Measurements from ENCODE around the gene CBFA2T2.
"Not testable (repeated sequence)": the region's sequence is repeated elsewhere in the genome, so short reads cannot be mapped to it uniquely, and the experiment has no call there.

The CBFA2T2 gene

GRCh38 chr20:33470457-33470856 lies 19.4 kb upstream of the CBFA2T2 start:
- no peak for DNase-seq

- no peak for DNase-seq
Measured at GRCh38 chr20:33470866-33471265, 19.0 kb upstream of the CBFA2T2 start.

GRCh38 chr20:33472868-33473435 lies 16.9 kb upstream of the CBFA2T2 start:
- no peak for DNase-seq

- DNase-seq: peak in 1 of 56 donors; percentile 2
Measured at GRCh38 chr20:33474097-33474873, 15.6 kb upstream of the CBFA2T2 start.

- no peak for DNase-seq
Measured at GRCh38 chr20:33474963-33475362, 14.9 kb upstream of the CBFA2T2 start.

- peak in 20 of 56 donors; percentile 2 to 46 (median 12) for DNase-seq
Measured at GRCh38 chr20:33475381-33476152, 14.3 kb upstream of the CBFA2T2 start.

- no peak for DNase-seq
Measured at GRCh38 chr20:33477386-33478234, 12.3 kb upstream of the CBFA2T2 start.

GRCh38 chr20:33480048-33480447 lies 9.8 kb upstream of the CBFA2T2 start:
- DNase-seq: no peak

GRCh38 chr20:33481431-33481941 lies 8.4 kb upstream of the CBFA2T2 start:
- DNase-seq: no peak

- no peak for DNase-seq
Measured at GRCh38 chr20:33482581-33482980, 7.3 kb upstream of the CBFA2T2 start.

- DNase-seq: not testable (repeated sequence)
Measured at GRCh38 chr20:33483186-33483585, 6.7 kb upstream of the CBFA2T2 start.

- DNase-seq: no peak
Measured at GRCh38 chr20:33488201-33488600, 1.7 kb upstream of the CBFA2T2 start.

GRCh38 chr20:33488661-33489494 lies 1.0 kb upstream of the CBFA2T2 start:
- DNase-seq: peak in 1 of 56 donors; percentile 5

- peak; percentile 74 to 100 (median 98) for DNase-seq
Measured at GRCh38 chr20:33489495-33490022, 337 bp upstream of the CBFA2T2 start.

- no peak for DNase-seq
Measured at GRCh38 chr20:33490934-33491656, 1.2 kb downstream of the CBFA2T2 start.

- no peak for DNase-seq
Measured at GRCh38 chr20:33493076-33493766, 3.3 kb downstream of the CBFA2T2 start.

- not testable (repeated sequence) for DNase-seq
Measured at GRCh38 chr20:33496776-33497175, 6.9 kb downstream of the CBFA2T2 start.

- no peak for DNase-seq
Measured at GRCh38 chr20:33499355-33499754, 9.5 kb downstream of the CBFA2T2 start.

All from nucleus accumbens (tissue), 56 donors.